ENCODE results near the gene P2RX4.

DNA sequence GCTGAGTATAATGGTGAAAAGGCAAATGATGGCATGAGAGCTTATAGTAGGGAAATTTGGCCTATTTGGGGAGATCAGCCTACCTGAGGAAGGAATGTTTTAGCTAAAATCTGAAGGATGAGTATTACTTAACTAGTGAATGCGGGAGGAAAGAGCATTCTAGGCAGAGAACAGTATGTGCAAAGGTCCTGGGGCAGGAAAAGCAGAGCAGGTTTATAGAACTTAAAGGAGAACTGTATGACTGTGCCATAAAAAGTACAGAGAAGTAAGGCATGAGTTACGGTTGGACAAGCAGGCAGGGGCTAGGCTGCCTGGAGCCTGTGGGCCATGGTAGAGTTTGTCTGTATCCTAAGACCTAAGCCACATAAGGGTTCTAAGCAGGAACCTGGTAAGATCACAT is 21.7 kb upstream of the P2RX4 start:
- no peak for TF ChIP-seq POLR2AphosphoS5 (IDR thresholded peaks at IDR 0.05)
- TF ChIP-seq, protein P1, sequence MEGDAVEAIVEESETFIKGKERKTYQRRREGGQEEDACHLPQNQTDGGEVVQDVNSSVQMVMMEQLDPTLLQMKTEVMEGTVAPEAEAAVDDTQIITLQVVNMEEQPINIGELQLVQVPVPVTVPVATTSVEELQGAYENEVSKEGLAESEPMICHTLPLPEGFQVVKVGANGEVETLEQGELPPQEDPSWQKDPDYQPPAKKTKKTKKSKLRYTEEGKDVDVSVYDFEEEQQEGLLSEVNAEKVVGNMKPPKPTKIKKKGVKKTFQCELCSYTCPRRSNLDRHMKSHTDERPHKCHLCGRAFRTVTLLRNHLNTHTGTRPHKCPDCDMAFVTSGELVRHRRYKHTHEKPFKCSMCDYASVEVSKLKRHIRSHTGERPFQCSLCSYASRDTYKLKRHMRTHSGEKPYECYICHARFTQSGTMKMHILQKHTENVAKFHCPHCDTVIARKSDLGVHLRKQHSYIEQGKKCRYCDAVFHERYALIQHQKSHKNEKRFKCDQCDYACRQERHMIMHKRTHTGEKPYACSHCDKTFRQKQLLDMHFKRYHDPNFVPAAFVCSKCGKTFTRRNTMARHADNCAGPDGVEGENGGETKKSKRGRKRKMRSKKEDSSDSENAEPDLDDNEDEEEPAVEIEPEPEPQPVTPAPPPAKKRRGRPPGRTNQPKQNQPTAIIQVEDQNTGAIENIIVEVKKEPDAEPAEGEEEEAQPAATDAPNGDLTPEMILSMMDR (IDR thresholded peaks at IDR 0.05) = no peak
- no peak for TF ChIP-seq POLR2A (IDR thresholded peaks at IDR 0.05)

Data from upper lobe of left lung (tissue), 4 donors.